NB4 (cell line): ENCODE measurements around the gene UQCRFS1.

Experiments
- CTCF ChIP-seq: IDR thresholded peaks from one replicate; pipeline ENCODE4 v1.5.1; 2012; ENCODE audit warnings: low read depth, low read length
- MAX ChIP-seq: IDR thresholded peaks from 2 replicates; pipeline ENCODE4 v1.6.1; 2011; ENCODE audit warnings: low read depth, low read length
- POLR2A ChIP-seq: IDR thresholded peaks from 2 replicates; pipeline ENCODE4 v1.6.1; 2011; ENCODE audit warnings: mild to moderate bottlenecking; ENCODE audit not compliant: insufficient read length; ENCODE audit errors: extremely low read depth

GRCh38 chr19:29162694-29163093 is 50.3 kb downstream of the UQCRFS1 start:
- no peak for TF ChIP-seq POLR2A
- TF ChIP-seq CTCF, result no peak
- TF ChIP-seq MAX, result no peak
